ENCODE measurements around the gene GNPDA1. TPM values are rescaled to one million over a fixed set of nuclear protein-coding genes. Genes with fewer than 3 reads are reported as not detected.
"Not testable (repeated sequence)": the region's sequence is repeated elsewhere in the genome, so short reads cannot be mapped to it uniquely, and the experiment has no call there.

The GNPDA1 gene
- total RNA-seq, 1 experiment from 2014 or later: 36.1 TPM

- ChIA-PET POLR2A (interaction anchor here (1.0 kb wide), 1 partner anchor 11 kb away, joined by 3 read pairs; no protein-coding TSS in a partner anchor), CTCF (no interaction called here)
- no TSS peak for BruUV-seq (replicated peaks)
- Mint-ChIP-seq H3K27me3 (ENCODE audit: insufficient read depth, unreplicated experiment) (no peaks in the 10 kb centered on the region), H3K4me1 (ENCODE audit: insufficient read depth, unreplicated experiment) (no peaks in the 10 kb centered on the region), H3K9me3 (ENCODE audit: unreplicated experiment) (no peaks in the 10 kb centered on the region), H3K27ac (ENCODE audit: low read depth, unreplicated experiment) (no peak overlapping the region), H3K36me3 (ENCODE audit: insufficient read depth, unreplicated experiment) (no peaks in the 10 kb centered on the region), H3K4me3 (ENCODE audit: unreplicated experiment) (no peak overlapping the region)
- no peak for TF ChIP-seq CTCF (IDR thresholded peaks at IDR 0.05; ENCODE audit: unreplicated experiment)
- intact Hi-C loops (cut with micrococcal nuclease): no loop called here
- no peak for DNase-seq (ENCODE audit: unreplicated experiment)
These were observed 25.9 kb upstream of the GNPDA1 start for GRCh38 chr5:142038735-142039134.

GRCh38 chr5:142037599-142037998 lies 24.8 kb upstream of the GNPDA1 start:
- H3K27ac Mint-ChIP-seq (ENCODE audit: low read depth, unreplicated experiment); H3K9me3 Mint-ChIP-seq (ENCODE audit: unreplicated experiment); DNase-seq (ENCODE audit: unreplicated experiment); POLR2A ChIA-PET; H3K4me3 Mint-ChIP-seq (ENCODE audit: unreplicated experiment); H3K36me3 Mint-ChIP-seq (ENCODE audit: insufficient read depth, unreplicated experiment); H3K27me3 Mint-ChIP-seq (ENCODE audit: insufficient read depth, unreplicated experiment); intact Hi-C loops (cut with micrococcal nuclease); BruUV-seq (replicated peaks); H3K4me1 Mint-ChIP-seq (ENCODE audit: insufficient read depth, unreplicated experiment): not testable (repeated sequence)
- CTCF ChIA-PET: interaction anchor here (0.7 kb wide), 2 partner anchors 155 to 511 kb away, joined by 3 read pairs; no protein-coding TSS in a partner anchor

DNA sequence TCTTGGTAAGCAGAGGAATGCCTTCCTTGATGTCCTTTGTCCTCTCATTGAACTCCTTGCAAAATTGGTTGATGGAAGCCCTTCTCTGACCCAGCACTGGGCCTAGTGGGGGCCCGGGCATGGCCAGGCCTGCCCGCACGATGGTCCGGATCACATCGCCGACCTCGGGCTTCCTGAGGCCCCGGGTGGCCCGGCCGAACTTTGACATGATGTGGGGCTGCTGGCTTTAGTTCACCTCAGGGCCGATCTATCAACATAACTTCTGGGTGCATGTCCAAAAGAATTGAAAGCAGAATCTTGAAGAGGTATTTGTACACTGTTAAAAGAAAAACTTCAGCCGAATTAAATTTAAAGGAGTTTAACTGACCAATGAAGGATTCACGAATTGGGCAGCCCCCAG lies 24.1 kb upstream of the GNPDA1 start:
- no peaks in the 10 kb centered on the region for H3K36me3 Mint-ChIP-seq (ENCODE audit: insufficient read depth, unreplicated experiment)
- no peaks in the 10 kb centered on the region for H3K27me3 Mint-ChIP-seq (ENCODE audit: insufficient read depth, unreplicated experiment)
- no peak overlapping the region for H3K27ac Mint-ChIP-seq (ENCODE audit: low read depth, unreplicated experiment)
- POLR2A ChIA-PET: no interaction called here
- TF ChIP-seq CTCF (IDR thresholded peaks at IDR 0.05; ENCODE audit: unreplicated experiment): no peak
- intact Hi-C loops (cut with micrococcal nuclease): no loop called here
- BruUV-seq (replicated peaks): no TSS peak
- DNase-seq (ENCODE audit: unreplicated experiment): no peak
- H3K4me3 Mint-ChIP-seq (ENCODE audit: unreplicated experiment): no peak overlapping the region
- no peaks in the 10 kb centered on the region for H3K4me1 Mint-ChIP-seq (ENCODE audit: insufficient read depth, unreplicated experiment)
- CTCF ChIA-PET: no interaction called here
- H3K9me3 Mint-ChIP-seq (ENCODE audit: unreplicated experiment): no peaks in the 10 kb centered on the region

DNA sequence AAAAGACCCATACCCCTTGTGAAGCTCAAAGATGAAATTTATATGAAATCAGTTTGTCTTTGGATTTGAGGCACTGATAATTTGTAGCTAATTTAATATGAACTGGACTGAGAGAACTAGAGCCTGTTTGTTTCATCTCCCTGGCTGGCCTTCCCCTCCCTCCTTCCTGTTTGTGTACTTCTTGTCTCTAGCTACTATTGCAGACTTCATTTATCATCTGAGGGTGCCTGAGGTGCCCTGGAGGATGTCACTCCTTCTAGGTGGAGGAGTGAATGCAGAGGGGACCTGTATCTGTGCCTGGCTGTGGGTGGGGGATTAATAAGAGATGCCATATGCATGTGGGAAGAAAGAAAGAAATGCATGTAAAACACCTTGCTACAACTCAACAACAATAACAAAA lies 22.2 kb upstream of the GNPDA1 start:
- no peak overlapping the region for H3K27ac Mint-ChIP-seq (ENCODE audit: low read depth, unreplicated experiment)
- no peaks in the 10 kb centered on the region for H3K27me3 Mint-ChIP-seq (ENCODE audit: insufficient read depth, unreplicated experiment)
- intact Hi-C loops (cut with micrococcal nuclease): no loop called here
- no peaks in the 10 kb centered on the region for H3K4me1 Mint-ChIP-seq (ENCODE audit: insufficient read depth, unreplicated experiment)
- H3K9me3 Mint-ChIP-seq (ENCODE audit: unreplicated experiment): no peaks in the 10 kb centered on the region
- H3K36me3 Mint-ChIP-seq (ENCODE audit: insufficient read depth, unreplicated experiment): no peaks in the 10 kb centered on the region
- BruUV-seq (replicated peaks): no TSS peak
- H3K4me3 Mint-ChIP-seq (ENCODE audit: unreplicated experiment): no peak overlapping the region
- no peak for TF ChIP-seq CTCF (IDR thresholded peaks at IDR 0.05; ENCODE audit: unreplicated experiment)
- no peak for DNase-seq (ENCODE audit: unreplicated experiment)
- ChIA-PET CTCF (interaction anchor here (2.6 kb wide), 1 partner anchor 20 kb away, joined by 10 read pairs; no protein-coding TSS in a partner anchor), POLR2A (interaction anchor here (1.1 to 1.2 kb wide), 2 partner anchors 10 to 63 kb away, joined by 3 to 6 read pairs; no protein-coding TSS in a partner anchor)

DNA sequence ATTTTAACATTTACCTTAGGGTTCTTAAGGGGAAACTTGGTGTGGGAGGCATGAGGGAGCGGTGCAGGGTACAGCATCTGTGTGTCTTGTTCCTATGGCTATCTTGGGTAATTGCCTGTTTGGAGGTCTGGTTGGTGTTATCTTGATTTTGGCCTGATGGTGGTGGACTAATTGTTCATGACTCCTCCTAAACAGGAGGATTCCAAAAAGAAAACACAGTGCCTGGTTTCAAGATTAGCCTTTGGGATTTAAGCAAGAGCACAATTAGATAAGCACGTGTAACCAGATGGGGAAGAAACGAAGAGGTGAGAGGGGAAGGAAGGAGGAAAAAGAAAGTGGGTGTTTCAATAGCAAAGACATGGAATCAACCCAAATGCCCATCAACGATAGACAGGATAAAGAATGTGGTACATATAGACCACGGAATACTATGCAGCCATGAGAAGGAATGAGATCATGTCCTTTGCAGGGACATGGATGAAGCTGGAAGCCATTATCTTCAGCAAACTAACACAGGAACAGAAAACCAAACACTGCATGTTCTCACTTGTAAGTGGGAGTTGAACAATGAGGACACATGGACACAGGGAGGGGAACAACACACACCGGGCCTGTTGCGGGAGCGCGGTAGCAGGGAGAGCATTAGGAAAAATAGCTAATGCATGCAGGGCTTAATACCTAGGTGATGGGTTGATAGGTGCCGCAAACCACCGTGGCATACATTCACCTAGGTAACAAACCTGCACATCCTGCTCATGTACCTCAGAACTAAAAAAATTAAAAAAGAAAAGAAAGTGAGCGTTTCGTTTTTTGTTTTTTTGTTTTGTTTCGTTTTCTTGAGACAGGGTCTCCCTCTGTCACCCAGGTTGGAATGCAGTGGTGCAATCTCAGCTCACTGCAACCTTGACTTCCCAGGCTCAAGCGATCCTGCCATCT lies 21.1 kb upstream of the GNPDA1 start:
- DNase-seq (ENCODE audit: unreplicated experiment); H3K27ac Mint-ChIP-seq (ENCODE audit: low read depth, unreplicated experiment); intact Hi-C loops (cut with micrococcal nuclease); H3K27me3 Mint-ChIP-seq (ENCODE audit: insufficient read depth, unreplicated experiment); H3K4me3 Mint-ChIP-seq (ENCODE audit: unreplicated experiment); BruUV-seq (replicated peaks); H3K36me3 Mint-ChIP-seq (ENCODE audit: insufficient read depth, unreplicated experiment); H3K9me3 Mint-ChIP-seq (ENCODE audit: unreplicated experiment); H3K4me1 Mint-ChIP-seq (ENCODE audit: insufficient read depth, unreplicated experiment): not testable (repeated sequence)
- POLR2A ChIA-PET: interaction anchor here (1.1 to 1.2 kb wide), 2 partner anchors 9 to 64 kb away, joined by 3 to 6 read pairs; no protein-coding TSS in a partner anchor
- CTCF ChIA-PET: interaction anchor here (0.6 to 2.6 kb wide), 4 partner anchors 19 to 401 kb away, joined by 3 to 10 read pairs (median 3); no protein-coding TSS in a partner anchor

All from MCF 10A (cell line).